HepG2 (cell line): ENCODE results near the gene PTPRM.

Experiments
- CEBPB ChIP-seq: IDR thresholded peaks from 2 replicates; pipeline ENCODE4 v1.6.1; 2011; ENCODE audit warnings: low read depth, low read length, improper control_type of control experiment, borderline replicate concordance
- FOSL1 ChIP-seq: sonication (generic); formaldehyde crosslinking; IDR thresholded peaks from 2 replicates; pipeline ENCODE4 v1.9.0; 2021; ENCODE audit warnings: missing genetic modification reagents, borderline replicate concordance
- GLI4 ChIP-seq: sonication (generic); formaldehyde crosslinking; IDR thresholded peaks from 2 replicates; pipeline ENCODE4 v1.5.1; 2020; ENCODE audit warnings: missing genetic modification reagents, mild to moderate bottlenecking, moderate library complexity, borderline replicate concordance
- KLF13 ChIP-seq: sonication (generic); formaldehyde crosslinking; IDR thresholded peaks from 2 replicates; pipeline ENCODE4 v1.4.0; 2020; ENCODE audit warnings: mild to moderate bottlenecking, missing genetic modification reagents
- ZNF879 ChIP-seq: sonication (generic); formaldehyde crosslinking; IDR thresholded peaks from 2 replicates; pipeline ENCODE4 v1.8.1; 2023; ENCODE audit warnings: missing genetic modification reagents
- ZSCAN12 ChIP-seq: sonication (generic); formaldehyde crosslinking; IDR thresholded peaks from 2 replicates; pipeline ENCODE4 v1.9.0; 2021; ENCODE audit warnings: mild to moderate bottlenecking, missing genetic modification reagents
- ZSCAN20 ChIP-seq: sonication (generic); formaldehyde crosslinking; IDR thresholded peaks from 2 replicates; pipeline ENCODE4 v1.4.0; 2020; ENCODE audit warnings: missing genetic modification reagents, mild to moderate bottlenecking, borderline replicate concordance
- TF ChIP-seq, protein P1 (sequence below): sonication (generic); formaldehyde crosslinking; IDR thresholded peaks from 2 replicates; pipeline ENCODE4 v1.4.0; 2020; ENCODE audit warnings: low read depth, missing genetic modification reagents
- TF ChIP-seq, protein P2 (sequence below): sonication (generic); formaldehyde crosslinking; IDR thresholded peaks from 2 replicates; pipeline ENCODE4 v1.4.0; 2020; ENCODE audit warnings: mild to moderate bottlenecking, missing genetic modification reagents

DNA sequence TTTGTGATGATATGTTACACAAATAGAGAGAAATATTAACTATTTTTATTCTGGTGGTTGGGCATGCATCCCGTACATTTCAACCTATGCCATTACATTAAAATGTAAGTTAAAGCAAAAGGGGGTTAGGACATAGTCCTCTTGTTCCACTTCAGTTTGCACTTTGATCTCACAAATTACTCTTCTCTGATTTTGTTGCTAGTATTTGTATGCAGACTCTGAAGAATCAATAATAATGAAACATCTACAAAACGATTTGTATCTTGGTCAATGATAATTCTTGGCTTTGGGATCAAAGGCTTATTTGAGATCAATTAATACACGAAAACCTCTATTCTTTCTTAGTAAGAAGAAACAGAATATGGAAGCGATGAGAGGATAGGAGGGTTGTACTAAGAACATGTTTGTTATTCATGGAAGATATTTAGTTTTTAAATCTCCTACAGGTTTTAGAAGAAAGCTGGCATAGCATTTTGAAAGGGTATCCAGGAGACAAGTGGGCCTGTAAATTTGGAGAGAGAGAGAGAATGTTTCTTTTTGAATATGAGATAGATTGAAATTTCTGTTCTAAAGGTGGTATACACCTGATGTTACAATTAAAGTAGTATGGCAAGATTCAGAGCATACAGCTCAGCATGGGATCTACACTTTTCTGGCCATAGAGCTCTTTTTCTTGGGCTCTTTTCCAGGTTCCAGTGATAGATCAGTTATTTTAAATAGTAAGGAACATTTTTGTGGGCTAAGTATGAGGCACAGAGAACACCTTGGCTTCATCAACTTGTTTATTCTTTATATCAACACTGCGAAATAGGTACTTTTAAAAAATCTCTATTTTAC is 347.9 kb downstream of the PTPRM start:
- no peak for TF ChIP-seq CEBPB
- no peak for TF ChIP-seq ZSCAN20 (CRISPR knock-in tag)
- TF ChIP-seq GLI4 (CRISPR knock-in tag): no peak
- no peak for TF ChIP-seq ZNF879 (CRISPR knock-in tag)
- TF ChIP-seq, protein P1, sequence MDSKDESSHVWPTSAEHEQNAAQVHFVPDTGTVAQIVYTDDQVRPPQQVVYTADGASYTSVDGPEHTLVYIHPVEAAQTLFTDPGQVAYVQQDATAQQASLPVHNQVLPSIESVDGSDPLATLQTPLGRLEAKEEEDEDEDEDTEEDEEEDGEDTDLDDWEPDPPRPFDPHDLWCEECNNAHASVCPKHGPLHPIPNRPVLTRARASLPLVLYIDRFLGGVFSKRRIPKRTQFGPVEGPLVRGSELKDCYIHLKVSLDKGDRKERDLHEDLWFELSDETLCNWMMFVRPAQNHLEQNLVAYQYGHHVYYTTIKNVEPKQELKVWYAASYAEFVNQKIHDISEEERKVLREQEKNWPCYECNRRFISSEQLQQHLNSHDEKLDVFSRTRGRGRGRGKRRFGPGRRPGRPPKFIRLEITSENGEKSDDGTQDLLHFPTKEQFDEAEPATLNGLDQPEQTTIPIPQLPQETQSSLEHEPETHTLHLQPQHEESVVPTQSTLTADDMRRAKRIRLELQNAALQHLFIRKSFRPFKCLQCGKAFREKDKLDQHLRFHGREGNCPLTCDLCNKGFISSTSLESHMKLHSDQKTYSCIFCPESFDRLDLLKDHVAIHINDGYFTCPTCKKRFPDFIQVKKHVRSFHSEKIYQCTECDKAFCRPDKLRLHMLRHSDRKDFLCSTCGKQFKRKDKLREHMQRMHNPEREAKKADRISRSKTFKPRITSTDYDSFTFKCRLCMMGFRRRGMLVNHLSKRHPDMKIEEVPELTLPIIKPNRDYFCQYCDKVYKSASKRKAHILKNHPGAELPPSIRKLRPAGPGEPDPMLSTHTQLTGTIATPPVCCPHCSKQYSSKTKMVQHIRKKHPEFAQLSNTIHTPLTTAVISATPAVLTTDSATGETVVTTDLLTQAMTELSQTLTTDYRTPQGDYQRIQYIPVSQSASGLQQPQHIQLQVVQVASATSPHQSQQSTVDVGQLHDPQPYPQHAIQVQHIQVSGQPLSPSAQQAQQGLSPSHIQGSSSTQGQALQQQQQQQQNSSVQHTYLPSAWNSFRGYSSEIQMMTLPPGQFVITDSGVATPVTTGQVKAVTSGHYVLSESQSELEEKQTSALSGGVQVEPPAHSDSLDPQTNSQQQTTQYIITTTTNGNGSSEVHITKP (CRISPR knock-in tag): no peak
- no peak for TF ChIP-seq KLF13 (CRISPR knock-in tag)
- TF ChIP-seq FOSL1: no peak
- TF ChIP-seq ZSCAN12 (CRISPR knock-in tag): no peak
- TF ChIP-seq, protein P2, sequence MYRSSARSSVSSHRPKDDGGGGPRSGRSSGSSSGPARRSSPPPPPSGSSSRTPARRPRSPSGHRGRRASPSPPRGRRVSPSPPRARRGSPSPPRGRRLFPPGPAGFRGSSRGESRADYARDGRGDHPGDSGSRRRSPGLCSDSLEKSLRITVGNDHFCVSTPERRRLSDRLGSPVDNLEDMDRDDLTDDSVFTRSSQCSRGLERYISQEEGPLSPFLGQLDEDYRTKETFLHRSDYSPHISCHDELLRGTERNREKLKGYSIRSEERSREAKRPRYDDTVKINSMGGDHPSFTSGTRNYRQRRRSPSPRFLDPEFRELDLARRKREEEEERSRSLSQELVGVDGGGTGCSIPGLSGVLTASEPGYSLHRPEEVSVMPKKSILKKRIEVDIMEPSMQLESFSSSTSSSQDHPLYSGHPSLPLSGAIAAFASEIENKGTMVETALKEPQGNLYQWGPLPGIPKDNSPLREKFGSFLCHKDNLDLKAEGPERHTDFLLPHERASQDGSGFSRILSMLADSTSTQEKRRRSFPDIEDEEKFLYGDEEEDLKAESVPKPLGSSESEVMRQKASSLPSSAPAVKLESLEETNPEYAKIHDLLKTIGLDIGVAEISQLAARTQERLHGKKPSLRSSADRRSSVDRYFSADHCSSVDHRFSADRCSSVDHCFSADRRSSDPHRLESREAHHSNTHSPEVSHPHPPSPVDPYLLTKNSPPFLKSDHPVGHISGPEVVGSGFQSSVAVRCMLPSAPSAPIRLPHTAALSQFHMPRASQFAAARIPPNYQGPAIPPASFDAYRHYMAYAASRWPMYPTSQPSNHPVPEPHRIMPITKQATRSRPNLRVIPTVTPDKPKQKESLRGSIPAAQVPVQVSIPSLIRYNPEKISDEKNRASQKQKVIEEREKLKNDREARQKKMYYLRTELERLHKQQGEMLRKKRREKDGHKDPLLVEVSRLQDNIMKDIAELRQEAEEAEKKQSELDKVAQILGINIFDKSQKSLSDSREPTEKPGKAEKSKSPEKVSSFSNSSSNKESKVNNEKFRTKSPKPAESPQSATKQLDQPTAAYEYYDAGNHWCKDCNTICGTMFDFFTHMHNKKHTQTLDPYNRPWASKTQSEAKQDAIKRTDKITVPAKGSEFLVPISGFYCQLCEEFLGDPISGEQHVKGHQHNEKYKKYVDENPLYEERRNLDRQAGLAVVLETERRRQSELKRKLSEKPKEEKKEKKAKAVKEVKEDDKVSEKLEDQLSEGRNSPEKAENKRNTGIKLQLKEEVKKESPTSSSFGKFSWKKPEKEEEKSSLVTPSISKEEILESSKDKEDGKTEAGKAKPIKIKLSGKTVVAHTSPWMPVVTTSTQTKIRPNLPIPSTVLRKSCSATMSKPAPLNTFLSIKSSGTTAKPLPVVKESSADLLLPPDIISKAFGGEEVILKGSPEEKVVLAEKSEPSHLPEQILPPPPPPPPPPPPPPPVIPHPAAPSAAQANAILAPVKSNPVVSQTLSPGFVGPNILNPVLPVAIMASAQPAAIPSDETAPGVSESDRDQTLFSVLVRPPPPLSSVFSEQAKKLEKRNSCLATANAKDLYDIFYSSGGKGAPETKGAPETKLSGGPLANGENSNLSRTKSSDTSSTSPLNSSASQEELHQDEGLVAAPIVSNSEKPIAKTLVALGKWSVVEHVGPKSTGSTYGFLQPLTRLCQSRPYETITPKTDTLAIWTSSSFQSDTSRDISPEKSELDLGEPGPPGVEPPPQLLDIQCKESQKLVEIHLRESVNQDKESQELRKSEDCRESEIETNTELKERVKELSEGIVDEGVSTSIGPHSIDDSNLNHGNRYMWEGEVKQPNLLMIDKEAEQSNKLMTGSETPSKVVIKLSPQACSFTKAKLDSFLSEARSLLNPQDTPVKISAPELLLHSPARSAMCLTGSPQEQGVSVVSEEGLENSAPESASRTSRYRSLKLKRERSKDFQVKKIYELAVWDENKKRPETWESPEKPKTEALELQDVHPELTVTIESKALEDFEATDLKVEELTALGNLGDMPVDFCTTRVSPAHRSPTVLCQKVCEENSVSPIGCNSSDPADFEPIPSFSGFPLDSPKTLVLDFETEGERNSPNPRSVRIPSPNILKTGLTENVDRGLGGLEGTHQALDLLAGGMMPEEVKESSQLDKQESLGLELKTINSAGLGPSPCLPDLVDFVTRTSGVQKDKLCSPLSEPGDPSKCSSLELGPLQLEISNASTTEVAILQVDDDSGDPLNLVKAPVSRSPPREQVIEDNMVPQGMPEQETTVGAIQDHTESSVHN: no peak
